GM23248 (cell line): ENCODE data around the gene CUL1. TPM values are rescaled to one million over a fixed set of nuclear protein-coding genes. Genes with fewer than 3 reads are reported as not detected.

Experiments used
- DNase-seq: peaks from one replicate; pipeline ENCODE4 v3.0.0-alpha.2; 2015
- H2AFZ ChIP-seq: fragments of 200-600 bp; sonication (generic); 2 replicates; pipeline ENCODE4 v1.6.1; 2016; ENCODE audit warnings: antibody characterized with exemption
- H3F3A ChIP-seq: fragments of 200-600 bp; sonication (generic); 2 replicates; pipeline ENCODE4 v1.6.1; 2016; ENCODE audit warnings: mild to moderate bottlenecking, antibody characterized with exemption, mixed run types; ENCODE audit not compliant: insufficient read depth
- H3K27ac ChIP-seq: fragments of 200-600 bp; sonication (generic); 2 replicates; pipeline ENCODE4 v1.5.1; 2016; ENCODE audit warnings: mild to moderate bottlenecking
- H3K27me3 ChIP-seq: fragments of 200-600 bp; sonication (generic); replicated peaks from 2 replicates; pipeline ENCODE4 v1.6.1; 2016; ENCODE audit warnings: mild to moderate bottlenecking; ENCODE audit not compliant: insufficient read depth
- H3K36me3 ChIP-seq: fragments of 200-600 bp; sonication (generic); 2 replicates; pipeline ENCODE4 v1.6.1; 2016; ENCODE audit warnings: low read depth, mild to moderate bottlenecking
- H3K4me1 ChIP-seq: fragments of 200-600 bp; sonication (generic); 2 replicates; pipeline ENCODE4 v1.6.1; 2016; ENCODE audit warnings: mild to moderate bottlenecking; ENCODE audit not compliant: insufficient read depth
- H3K4me2 ChIP-seq: fragments of 200-600 bp; sonication (generic); one replicate; pipeline ENCODE4 v1.6.1; 2016; ENCODE audit warnings: mild to moderate bottlenecking; ENCODE audit not compliant: unreplicated experiment
- H3K4me3 ChIP-seq: fragments of 200-600 bp; sonication (generic); 2 replicates; pipeline ENCODE4 v1.5.1; 2016; ENCODE audit warnings: mild to moderate bottlenecking
- H3K79me2 ChIP-seq: fragments of 200-600 bp; sonication (generic); 2 replicates; pipeline ENCODE4 v1.6.1; 2016; ENCODE audit warnings: mild to moderate bottlenecking; ENCODE audit not compliant: insufficient read depth
- H3K9ac ChIP-seq: fragments of 200-600 bp; sonication (generic); 2 replicates; pipeline ENCODE4 v1.6.1; 2016; ENCODE audit warnings: mild to moderate bottlenecking
- H3K9me2 ChIP-seq: fragments of 200-600 bp; sonication (generic); 2 replicates; pipeline ENCODE4 v1.6.1; 2016; ENCODE audit warnings: mixed run types, mild to moderate bottlenecking, moderate library complexity; ENCODE audit not compliant: insufficient read depth
- H3K9me3 ChIP-seq: fragments of 200-600 bp; sonication (generic); one replicate; pipeline ENCODE4 v1.6.1; 2017; ENCODE audit warnings: low read depth
- H4K20me1 ChIP-seq: fragments of 200-600 bp; sonication (generic); 2 replicates; pipeline ENCODE4 v1.6.0; 2016; ENCODE audit not compliant: insufficient read depth
- EZH2 ChIP-seq: fragments of 200-600 bp; sonication (generic); IDR thresholded peaks from 2 replicates; pipeline ENCODE4 v1.6.1; 2018; ENCODE audit warnings: antibody characterized with exemption, mild to moderate bottlenecking; ENCODE audit not compliant: insufficient read depth, poor library complexity, severe bottlenecking
- EZH2phosphoT487 ChIP-seq: fragments of 200-600 bp; sonication (generic); IDR thresholded peaks from 2 replicates; pipeline ENCODE4 v1.6.1; 2018; ENCODE audit warnings: antibody characterized with exemption, moderate library complexity, mild to moderate bottlenecking, low read depth; ENCODE audit not compliant: insufficient read depth
- WGBS, 2 experiments: methylation state at CpG; one replicate each; pipeline ENCODE4 v1.1.6; 2015 to 2017; ENCODE audit warnings: low lambda C conversion rate in 2 of 2, low coverage in 1 of 2; ENCODE audit errors: missing lambda C conversion rate in 2 of 2; 5-methylcytosine and 5-hydroxymethylcytosine counted together
- in situ Hi-C: fragments of 300-500 bp; cut with MboI; formaldehyde crosslinking; loops from 2 replicates; pipeline ENCODE4 v1.15.0; 2020
- polyA plus RNA-seq: library from polyadenylated mRNA; unstranded; fragments of >200 nt; fragmentation: Nextera tagmentation; extraction: Ambion mirVana; gene quantifications from 2 replicates; pipeline ENCODE4 v1.2.1, GENCODE V29; 2016
- total RNA-seq: library from RNA; depleted of rRNA; stranded (reverse); fragments of >200 nt; shearing (Covaris generic); gene quantifications from 2 replicates; pipeline ENCODE4 v1.2.3, GENCODE V29; 2014

The CUL1 gene
- total and polyA plus RNA-seq, 2 experiments from 2014 or later: 49.1 to 52.6 TPM

DNA sequence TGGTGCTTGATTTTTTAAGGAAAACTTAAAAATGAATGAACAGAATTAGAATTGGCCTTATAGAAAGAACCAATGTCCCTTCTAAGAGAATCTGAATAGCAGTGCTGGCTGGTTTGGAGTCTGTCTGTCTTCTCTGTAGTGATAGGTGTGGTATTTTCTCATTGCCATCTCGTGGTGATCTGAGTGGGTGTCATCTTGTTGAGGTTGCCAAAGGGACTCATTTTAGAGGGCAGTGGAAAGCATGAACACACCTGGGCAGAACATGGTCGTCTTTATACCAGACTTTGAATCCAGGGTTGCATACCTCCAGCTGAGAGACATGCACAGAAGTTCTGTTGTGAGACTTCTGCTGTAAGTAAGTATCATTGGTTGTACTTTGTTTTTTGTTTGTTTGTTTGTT, 15.8 kb downstream of the CUL1 start:
- no peaks in the 10 kb centered on the region for H3K9me3 ChIP-seq
- WGBS, 2 experiments: 57 to 75% methylated on average over 2 of the region's 2 CpGs

DNA sequence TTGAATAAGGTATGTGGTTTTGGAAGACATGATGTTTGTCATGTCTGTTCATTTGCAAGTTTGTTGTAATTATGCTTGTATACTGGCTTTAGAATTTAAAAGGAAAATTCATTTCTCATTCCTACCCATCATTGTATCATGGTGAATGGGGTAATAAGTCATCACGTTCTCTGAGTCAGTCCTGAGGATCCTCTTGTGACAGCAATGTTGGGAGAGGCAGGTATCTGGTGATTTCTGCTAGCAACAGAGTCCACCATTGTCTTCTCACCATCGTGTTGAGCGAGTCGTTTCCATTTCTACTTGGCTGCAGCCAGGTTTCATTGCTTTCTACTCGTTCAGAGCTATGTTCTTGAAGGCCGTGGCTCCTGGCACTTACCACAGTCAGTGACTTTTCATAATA, 16.3 kb downstream of the CUL1 start:
- H3K27me3 ChIP-seq: no peaks in the 10 kb centered on the region
- H3K4me2 ChIP-seq: no peak overlapping the region
- DNase-seq: no peak
- H2AFZ ChIP-seq: no peak overlapping the region
- H3K36me3 ChIP-seq: no peaks in the 10 kb centered on the region
- no peak overlapping the region for H3K9ac ChIP-seq
- WGBS, 2 experiments: 80 to 83% methylated on average over 6 of the region's 6 CpGs
- no peaks in the 10 kb centered on the region for H3K9me3 ChIP-seq
- no peaks in the 10 kb centered on the region for H3K9me2 ChIP-seq
- peaks cover 67% of the 10 kb centered on the region for H4K20me1 ChIP-seq
- peaks cover 100% of the 10 kb centered on the region for H3K79me2 ChIP-seq
- H3K4me3 ChIP-seq: no peak overlapping the region
- in situ Hi-C loops: no loop called here
- H3F3A ChIP-seq: peaks cover 13% of the 10 kb centered on the region; the same call in 1 of the 2 replicates
- H3K4me1 ChIP-seq: peaks cover 12% of the 10 kb centered on the region
- no peak overlapping the region for H3K27ac ChIP-seq
- no peak for TF ChIP-seq EZH2phosphoT487
- no peak for TF ChIP-seq EZH2

More for the DNA sequence above, 15.8 kb downstream of the CUL1 start:
- TF ChIP-seq EZH2 (no peak), EZH2phosphoT487 (no peak)
- Histone ChIP-seq H3K27me3 (no peaks in the 10 kb centered on the region), H3K79me2 (peaks cover 100% of the 10 kb centered on the region), H2AFZ (no peak overlapping the region), H3K27ac (no peak overlapping the region), H3K4me3 (no peak overlapping the region), H3K9ac (no peak overlapping the region), H4K20me1 (peaks cover 65% of the 10 kb centered on the region), H3K36me3 (no peaks in the 10 kb centered on the region), H3K4me1 (peaks cover 12% of the 10 kb centered on the region), H3K9me2 (no peaks in the 10 kb centered on the region), H3K4me2 (no peak overlapping the region), H3F3A (peaks cover 13% of the 10 kb centered on the region; the same call in 1 of the 2 replicates)
- in situ Hi-C loops: no loop called here
- no peak for DNase-seq

DNA sequence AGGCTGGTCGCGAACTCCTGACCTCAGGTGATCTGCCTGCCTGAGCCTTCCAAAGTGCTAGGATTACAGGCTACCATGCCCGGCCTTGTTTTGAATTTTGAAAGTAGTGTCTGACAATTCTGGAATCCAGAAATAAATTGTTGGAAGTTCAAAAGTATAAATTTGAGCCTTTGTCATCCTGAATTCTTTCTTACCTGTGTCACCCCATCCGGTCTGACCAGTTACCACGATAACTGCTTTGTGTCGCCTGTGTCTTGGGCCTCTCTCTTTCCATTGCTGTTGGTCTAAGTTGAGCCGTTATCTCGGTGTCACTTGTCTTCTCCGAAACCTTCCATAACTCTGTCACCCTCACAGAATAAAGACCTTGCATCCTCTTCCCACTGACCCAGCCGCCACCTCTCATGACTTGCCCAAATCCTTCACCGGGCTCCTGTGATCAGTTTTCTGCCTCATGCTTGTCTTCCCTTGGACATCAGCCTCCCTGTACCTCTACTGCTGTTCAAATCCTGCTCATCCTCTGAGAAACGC, 18.6 kb downstream of the CUL1 start:
- no peak overlapping the region for H2AFZ ChIP-seq
- H3K4me3 ChIP-seq: no peak overlapping the region
- peaks cover 71% of the 10 kb centered on the region for H4K20me1 ChIP-seq
- H3K9ac ChIP-seq: no peak overlapping the region
- no peak overlapping the region for H3K4me2 ChIP-seq
- TF ChIP-seq EZH2phosphoT487 (no peak), EZH2 (no peak)
- no peaks in the 10 kb centered on the region for H3K36me3 ChIP-seq
- in situ Hi-C loops: no loop called here
- H3K4me1 ChIP-seq: peaks cover 20% of the 10 kb centered on the region
- peaks cover 9% of the 10 kb centered on the region; the same call in 1 of the 2 replicates for H3F3A ChIP-seq
- H3K27me3 ChIP-seq: no peaks in the 10 kb centered on the region
- no peak overlapping the region for H3K27ac ChIP-seq
- peaks cover 100% of the 10 kb centered on the region for H3K79me2 ChIP-seq
- WGBS, 2 experiments: 94 to 96% methylated on average over 12 of the region's 12 CpGs
- H3K9me2 ChIP-seq: no peaks in the 10 kb centered on the region
- DNase-seq: no peak
- no peaks in the 10 kb centered on the region for H3K9me3 ChIP-seq

DNA sequence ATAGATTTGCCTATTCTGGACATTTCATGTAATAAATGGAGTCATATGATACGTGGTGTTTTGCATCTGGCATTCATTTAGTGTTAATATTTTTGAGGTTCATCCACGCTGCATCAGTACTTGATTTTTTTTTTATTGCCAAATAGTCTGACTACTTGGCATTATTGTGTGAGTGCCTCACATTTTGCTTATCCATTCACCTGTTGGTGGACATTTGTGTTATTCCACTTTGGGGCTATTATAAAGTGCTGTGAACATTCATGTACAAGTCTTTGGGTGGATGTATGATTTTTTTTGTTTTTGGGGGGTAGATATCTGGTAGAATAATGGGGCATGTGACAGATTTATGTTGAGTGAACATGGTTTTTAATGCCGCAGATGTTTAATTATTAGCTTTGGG, 19.7 kb downstream of the CUL1 start:
- no peaks in the 10 kb centered on the region for H3K9me3 ChIP-seq
- no peaks in the 10 kb centered on the region for H3F3A ChIP-seq
- H3K79me2 ChIP-seq: peaks cover 100% of the 10 kb centered on the region
- H3K9me2 ChIP-seq: no peaks in the 10 kb centered on the region
- no peaks in the 10 kb centered on the region for H3K27me3 ChIP-seq
- no peaks in the 10 kb centered on the region for H3K36me3 ChIP-seq
- no peak overlapping the region for H2AFZ ChIP-seq
- H4K20me1 ChIP-seq: peaks cover 70% of the 10 kb centered on the region
- in situ Hi-C loops: no loop called here
- no peak overlapping the region for H3K27ac ChIP-seq
- H3K4me2 ChIP-seq: no peak overlapping the region
- no peak for DNase-seq
- H3K4me3 ChIP-seq: no peak overlapping the region
- no peak overlapping the region for H3K9ac ChIP-seq
- TF ChIP-seq EZH2phosphoT487 (no peak), EZH2 (no peak)
- 0 out of 2 replicates have a peak, but pooled peaks cover 9% of the 10 kb centered on the region for H3K4me1 ChIP-seq
- 55 to 68% methylated on average over 3 of the region's 3 CpGs for WGBS, 2 experiments
